Fibroblast of skin of left biceps (primary cell): Measurements from ENCODE around the gene TMEM47.

ENCODE experiments used
- DNase-seq, 2 experiments: peaks; one replicate each; pipeline ENCODE4 v3.0.0-alpha.2; 2013; ENCODE audit warnings: low read depth in 2 of 2

TMEM47 gene

GRCh38 chrX:34656842-34657725 lies at the start of gene TMEM47:
TMEM47 (minus strand) TSS chrX:34657285; CDS start chrX:34657029, 256 bp downstream.
- DNase-seq: peak in 1 of 2 experiments; percentile 46

DNA sequence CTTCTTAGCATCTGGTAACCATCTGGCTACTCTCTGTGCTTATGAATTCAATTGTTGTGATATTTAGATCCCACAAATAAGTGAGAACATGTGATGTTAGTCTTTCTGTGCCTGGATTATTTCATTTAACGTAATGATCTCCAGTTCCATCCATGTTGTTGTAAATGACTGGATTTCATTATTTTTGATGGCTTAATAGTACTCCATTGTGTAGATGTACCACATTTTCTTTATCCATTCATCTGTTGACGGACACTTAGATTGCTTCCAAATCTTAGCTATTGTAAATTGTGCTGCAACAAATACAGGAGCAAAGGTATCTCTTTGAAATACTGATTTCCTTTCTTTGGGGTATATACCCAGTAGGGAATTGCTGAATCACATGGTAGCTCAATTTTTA lies 30.0 kb upstream of the TMEM47 start:
- DNase-seq: no peak

DNA sequence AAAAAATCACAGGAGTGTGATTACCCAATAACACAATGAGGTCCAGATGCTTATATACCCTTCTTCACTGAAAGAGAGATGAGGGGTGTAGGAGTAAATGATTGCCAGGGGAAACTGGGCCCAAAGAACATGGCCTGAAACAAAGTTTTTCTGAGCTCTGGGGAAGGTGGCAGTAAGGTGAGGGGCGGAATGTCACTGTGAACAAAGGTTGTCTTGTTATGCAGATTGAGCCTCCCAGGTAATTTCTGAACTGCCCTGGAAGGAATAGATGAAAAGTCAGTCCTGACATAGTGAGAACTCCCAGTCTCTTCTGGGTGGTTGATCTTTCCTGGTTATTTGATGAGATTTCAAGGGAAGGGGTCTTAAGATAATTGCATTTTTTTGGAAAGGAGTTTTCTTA lies 2.5 kb upstream of the TMEM47 start:
- no peak for DNase-seq

DNA sequence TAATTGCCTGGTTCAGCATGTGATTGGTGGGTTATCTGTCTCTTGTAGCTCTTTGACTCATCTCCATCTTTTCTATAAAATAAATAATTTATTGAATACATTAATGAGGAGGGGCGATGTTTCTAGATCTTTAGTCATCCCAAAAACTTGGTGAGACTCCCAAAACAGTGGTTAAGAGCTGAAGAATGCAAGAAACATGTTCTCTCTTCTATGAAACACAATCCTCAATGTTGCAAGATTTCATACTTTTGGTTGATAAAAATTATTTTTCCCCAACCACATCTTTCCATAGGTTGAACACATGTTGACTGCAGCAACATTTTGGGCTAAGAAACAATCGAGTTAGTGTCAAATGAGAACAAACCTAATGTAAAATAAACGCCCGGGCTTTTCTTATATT lies 1.2 kb upstream of the TMEM47 start:
- peak; percentile 77 to 80 for DNase-seq

DNA sequence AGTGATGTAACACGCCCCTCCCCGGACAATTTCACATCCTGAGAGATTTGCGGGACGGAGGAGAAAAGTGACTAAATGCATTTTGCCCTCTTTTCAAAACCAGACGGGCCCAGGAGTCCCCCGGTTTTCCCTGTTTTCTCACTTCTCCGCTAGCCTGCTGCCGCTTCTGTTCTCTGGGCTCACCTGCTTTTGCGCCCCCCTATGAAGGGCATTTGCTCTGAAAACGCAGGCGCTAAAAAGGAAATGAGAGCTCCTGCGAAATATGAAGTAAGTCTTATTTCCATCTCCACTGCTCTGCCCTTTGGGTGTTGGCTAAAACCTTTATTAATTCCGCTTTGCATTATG lies 613 bp upstream of the TMEM47 start:
- no peak for DNase-seq

- DNase-seq: no peak
Observed at GRCh38 chrX:34656467-34656841, 631 bp downstream of the TMEM47 start.

- DNase-seq: no peak
Observed at GRCh38 chrX:34655501-34656455, 1.3 kb downstream of the TMEM47 start.

DNA sequence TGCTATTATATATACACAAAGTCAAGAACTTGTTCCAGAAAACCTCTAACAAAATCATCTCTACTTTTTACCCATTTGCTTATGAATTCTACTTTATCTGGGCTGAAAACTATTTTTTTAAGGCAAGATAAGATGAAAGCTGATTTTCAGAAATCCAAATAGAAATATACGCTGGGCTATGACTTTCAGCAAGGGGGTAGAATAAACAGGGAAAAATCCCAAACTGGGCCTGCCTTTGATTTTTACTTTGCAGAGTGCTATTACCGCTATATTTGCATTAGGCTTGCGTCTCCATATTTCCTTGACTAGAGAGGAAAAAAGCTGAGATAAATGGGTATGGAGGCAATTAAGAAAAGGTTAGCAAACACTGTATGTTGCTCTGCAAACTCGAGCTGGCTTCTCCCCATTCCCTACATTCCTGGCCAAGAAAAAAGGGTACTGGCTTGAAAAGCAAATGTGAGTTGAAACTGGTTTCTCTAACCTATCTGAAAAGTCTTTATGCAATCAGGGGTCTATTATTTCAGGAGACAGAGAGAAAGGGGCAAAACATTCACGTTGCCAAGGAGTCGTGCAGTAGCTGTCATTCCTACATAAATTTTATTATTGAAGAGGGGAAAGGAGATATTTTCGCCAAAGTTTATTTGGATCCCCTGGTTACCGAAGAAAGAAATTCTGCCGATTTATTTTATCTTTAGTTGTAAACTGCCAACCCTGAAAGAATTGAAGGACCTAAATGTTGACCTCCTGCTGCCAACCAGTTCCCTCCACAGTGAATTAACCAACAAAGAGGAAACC lies 2.2 kb downstream of the TMEM47 start:
- no peak for DNase-seq

DNA sequence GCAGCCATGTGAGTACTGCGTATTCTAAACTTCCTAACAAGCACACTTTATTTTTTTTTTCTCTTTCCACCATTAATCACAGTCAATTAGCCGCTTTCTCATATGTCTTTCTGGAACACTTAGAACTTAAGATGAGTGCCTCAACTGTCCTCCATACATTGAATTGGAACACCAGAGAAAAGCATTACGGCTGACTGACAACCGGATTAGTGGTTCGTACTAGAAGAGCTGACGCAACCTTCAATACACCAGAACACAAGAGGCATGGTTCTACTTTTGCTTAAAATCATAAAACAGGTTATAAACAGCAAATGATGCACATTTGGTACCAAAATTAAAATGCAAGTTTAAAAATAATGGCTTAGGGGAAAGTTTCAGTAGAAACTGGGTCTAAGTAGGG lies 3.3 kb downstream of the TMEM47 start:
- no peak for DNase-seq

DNA sequence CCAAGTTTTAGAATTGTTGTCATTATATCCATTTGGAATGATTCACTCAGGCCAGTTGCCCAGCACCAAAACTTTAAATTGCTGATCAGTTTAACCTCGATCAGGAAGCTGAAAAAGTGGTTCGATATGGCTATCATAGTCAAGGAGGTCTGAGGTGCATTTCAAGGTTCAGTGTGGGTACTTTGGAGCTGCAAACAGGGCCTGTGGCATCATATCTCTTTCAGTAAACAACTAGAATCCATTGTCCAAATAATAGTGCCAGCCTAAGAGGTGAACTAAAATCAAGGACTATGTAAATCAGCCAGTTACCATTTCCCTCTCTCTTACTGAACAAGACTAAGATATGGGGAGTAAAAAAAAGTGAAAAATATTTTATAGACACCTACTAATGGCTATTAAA lies 14.2 kb downstream of the TMEM47 start:
- DNase-seq: no peak

DNA sequence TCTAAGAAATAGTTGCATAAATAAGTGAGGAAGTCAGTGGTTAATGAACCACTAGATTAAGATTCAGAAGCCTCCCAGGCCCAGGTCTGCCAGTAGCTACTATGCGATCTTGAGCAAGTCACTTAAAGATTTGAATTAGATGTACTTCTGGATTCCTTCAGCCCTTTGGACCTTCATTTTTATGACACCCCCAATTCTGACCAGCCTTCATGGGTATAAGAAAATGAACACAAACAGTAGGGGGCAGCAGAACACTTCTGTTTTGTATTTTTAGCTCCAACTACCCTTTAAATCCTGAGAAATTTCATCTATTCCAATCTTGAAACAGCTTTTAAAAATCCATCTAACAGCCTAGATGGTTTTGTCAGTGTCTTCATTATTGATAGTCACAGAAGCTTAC lies 19.0 kb downstream of the TMEM47 start:
- DNase-seq: no peak

GRCh38 chrX:34634349-34634748 lies 22.7 kb downstream of the TMEM47 start:
- no peak for DNase-seq

GRCh38 chrX:34632384-34632783 lies 24.7 kb downstream of the TMEM47 start:
- DNase-seq: no peak

DNA sequence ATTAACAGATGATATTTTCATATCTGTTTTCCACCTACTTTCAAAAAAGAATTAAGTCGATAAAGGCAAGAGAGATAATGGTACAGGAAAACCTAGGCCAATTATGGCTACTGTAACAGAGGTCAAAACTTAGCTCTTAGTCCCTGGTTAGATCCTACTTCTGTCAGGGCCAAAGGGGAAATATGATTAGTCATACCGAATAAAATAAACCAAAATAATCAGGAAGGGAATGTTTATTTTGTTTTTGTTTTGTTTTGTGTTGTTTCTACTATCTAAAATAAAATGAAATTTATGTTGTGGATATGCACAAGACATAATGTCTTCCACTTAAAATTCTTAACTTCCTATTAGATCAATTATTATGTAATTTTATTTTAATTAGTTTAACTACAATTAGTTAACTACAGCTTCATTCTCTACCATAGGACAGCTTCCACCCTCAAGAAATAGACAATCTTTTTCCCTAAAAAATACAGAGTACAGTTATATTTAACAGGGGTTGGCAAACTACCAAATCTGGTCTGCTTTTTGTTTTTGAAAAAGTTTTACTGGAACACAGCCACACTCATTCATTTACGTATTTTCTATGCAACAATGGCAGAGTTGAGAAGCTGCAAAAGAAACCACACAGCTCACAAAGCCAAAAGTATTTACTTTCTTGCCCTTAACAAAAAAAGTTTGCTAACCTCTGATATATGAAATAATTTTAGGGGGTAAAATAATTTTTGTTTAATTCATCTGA lies 25.4 kb downstream of the TMEM47 start:
- DNase-seq: no peak

GRCh38 chrX:34629572-34629971 lies 27.5 kb downstream of the TMEM47 start:
- DNase-seq: peak; percentile 59 to 64

DNA sequence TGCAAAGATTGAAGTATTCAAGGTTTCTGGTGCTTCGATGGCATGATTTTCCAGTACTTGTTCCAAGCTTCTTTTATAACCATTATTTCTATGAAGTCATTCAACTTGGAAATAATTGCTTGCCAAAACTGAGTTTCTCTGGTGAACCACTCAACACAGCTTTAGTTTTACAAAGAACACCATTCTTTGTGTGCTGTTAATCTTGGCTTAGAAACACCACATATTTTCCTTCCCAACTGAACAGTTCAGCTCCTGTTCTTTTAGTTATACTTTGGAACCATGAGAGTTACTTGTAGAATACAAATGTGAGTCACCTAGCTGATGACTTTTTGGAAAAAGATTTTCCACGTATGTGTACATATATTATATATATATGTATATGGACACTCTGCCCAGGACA lies 32.7 kb downstream of the TMEM47 start:
- no peak for DNase-seq

DNA sequence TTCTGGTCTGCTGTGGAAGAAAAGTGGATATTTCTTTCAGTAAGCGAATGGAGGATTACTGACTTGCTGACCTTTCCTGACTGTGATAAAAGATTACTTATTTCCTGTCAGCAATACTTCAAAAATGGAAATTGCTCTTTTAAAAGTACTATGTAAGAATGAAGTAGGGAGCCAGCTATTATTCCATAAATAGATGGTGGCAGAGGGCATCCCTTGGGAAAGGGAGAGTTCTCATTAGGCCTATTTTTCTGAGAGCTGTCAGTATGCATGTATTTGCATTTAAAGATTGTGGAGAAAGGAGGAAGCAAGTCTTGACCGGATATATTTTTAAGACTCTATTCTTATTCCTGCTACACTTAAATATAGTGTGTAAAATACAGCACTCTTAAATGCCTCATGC lies 37.2 kb downstream of the TMEM47 start:
- DNase-seq: no peak

DNA sequence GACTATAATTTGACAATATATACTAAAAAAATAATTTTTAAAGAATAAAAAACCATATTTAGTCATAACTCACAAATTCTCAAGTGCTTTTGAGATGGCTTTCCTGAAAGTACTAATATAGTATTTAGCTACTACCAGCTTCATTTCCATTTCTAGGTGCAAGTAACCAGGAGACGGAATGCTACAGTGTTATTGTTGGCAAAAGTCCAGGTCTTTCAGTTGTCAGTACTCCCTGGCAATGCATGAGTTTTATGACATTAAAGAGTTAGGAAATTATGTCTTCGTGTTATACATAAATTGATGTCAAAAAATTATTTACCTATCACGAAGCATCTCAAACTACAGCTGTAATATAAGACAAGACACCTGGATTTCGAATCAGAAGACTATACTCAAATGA lies 45.0 kb downstream of the TMEM47 start:
- DNase-seq: no peak

DNA sequence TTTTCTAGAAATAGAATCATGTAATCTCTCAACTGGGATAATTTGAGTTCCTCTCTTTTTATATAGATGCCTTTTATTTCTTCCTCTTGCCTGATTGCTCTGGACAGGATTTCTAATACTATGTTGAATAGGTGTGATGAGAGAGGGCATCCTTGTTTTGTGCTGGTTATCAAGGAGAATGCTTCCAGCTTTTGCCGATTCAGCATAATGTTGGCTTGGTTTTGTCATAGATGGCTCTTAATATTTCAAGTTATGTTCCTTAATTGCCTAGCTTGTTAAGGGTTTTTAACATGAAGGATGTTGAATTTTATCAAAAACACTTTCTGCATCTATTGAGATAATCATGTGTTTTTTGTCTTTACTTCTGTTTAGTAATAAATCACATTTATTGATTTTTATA lies 58.7 kb downstream of the TMEM47 start:
- no peak for DNase-seq

DNA sequence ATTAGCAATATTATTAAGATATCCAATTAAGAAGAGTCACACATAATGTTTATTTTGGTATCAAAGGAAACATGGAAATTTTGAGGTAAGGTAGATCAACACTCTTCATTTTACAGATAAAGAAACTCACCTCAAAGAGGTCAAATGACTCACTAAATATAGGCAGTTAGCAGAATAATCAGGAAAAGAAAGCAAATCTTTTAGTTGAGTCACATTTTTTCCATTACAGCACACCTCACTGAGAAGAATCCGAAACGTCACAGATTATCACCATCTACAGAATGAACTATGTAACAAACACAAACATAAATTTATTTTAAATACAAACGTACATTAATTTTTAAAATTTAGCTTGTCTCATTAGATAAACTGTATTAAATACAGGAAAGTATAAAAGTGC lies 70.1 kb downstream of the TMEM47 start:
- no peak for DNase-seq

DNA sequence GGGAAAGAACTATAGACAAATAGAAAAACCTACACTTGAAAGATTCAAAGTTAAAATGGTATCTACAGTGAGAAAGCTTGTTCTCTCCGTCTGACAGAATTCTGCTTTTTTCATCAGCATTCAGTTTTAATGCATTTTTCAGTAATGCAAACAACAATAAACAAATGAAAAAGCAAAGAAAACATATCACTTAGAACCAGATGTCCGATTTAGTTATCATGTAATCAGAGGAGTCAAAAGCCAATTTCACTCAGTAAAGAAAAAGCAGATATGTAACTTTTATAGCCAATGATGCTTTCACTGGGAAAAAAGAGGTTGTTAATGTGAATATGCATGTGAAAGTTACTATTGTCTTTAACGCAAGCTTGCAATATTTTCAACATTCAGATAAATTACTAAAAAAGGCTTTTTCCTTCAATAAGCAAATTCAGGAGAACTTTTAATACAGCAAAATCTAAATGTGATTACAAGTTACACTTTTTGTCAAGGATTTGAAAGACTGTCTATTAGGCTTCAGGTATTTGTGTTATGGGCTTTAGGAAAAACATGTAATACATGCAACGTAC lies 70.7 kb downstream of the TMEM47 start:
- no peak for DNase-seq
